Dedifferentiated amniotic fluid mesenchymal stem cell (primary cell): Measurements from ENCODE around the gene CMTM5.

Experiments used
- DNase-seq: peaks from one replicate; pipeline ENCODE4 v3.0.0-alpha.2; 2016; ENCODE audit errors: extremely low spot score

CMTM5 gene

GRCh38 chr14:23376482-23377197 lies at the start of gene CMTM5:
TSS of gene CMTM5 (plus strand) at chr14:23377046. CDS start at chr14:23377252, 206 bp downstream.
- no peak for DNase-seq

DNA sequence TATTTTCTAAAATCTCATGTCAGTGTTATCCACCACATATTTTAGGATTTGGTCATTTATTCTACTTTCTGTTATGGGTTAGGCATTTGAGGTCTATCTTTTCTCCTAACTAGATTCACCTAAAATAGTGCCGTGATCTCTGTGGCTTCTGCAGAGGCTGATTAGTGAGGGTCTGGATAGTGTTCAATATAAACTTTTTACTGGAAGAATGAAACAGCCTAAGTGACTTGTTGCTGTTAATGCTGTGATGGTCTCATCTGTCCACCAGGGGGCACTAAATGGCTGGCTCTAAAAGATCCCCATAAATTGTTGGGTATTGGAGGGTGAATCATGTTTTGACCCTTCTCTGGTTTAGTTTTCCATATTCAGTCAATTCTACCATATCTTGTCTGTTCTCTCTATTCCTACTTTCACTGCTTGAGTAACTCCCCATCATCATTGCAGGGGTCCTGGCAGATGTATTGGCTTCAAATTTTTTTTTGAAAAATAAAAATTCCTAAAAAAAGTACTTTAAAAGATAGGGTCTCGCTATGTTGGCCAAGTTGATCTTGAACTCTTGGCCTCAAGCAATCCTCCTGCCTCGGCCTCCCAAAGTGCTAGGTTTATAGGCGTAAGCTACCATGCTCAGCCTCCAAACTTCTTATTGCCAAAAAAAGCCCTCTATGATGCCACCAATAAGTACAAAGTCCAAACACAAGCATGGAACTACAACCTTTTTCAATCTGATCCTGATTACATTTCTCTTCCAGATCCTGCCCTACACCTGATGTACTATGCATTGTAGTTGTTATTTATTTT lies 48.7 kb upstream of the CMTM5 start:
- DNase-seq = peak; percentile 75

GRCh38 chr14:23335623-23336022 lies 41.2 kb upstream of the CMTM5 start:
- DNase-seq = no peak

DNA sequence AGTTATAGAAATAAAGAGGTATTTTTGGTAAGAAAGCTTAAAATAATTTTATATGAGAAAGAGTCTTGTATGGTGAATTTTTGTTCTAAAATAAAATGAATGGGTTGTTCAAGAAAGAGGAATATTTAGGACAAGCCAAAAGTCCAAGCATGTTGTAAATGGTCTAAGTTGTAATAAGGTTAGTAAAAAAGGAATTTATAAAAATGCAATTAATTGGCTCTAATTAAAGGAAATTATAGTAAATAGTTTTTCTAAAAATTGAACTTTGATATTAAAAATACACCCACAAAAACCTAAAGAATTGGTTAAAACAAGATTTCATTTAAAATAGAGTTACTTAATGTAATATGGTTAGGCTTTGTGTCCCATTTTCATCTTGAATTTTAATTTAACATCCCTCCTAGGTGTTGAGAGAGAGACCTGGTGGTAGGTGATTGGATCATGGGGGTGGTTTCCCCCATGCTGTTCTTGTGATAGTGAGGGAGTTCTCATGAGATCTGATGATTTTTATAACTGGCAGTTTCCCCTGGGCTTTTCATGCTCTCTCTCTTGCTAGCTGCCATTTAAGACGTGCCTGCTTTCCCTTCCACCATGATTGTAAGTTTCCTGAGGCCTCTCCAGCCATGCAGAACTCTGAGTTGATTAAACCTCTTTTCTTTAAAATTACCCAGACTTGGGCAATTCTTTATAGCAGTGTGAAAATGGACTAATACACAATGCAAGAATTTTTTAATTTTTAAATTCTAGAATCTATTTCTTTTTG lies 37.2 kb upstream of the CMTM5 start:
- DNase-seq = no peak

- DNase-seq = no peak
These were observed 32.4 kb upstream of the CMTM5 start for GRCh38 chr14:23344481-23344880.

- DNase-seq = no peak
These were observed 30.7 kb upstream of the CMTM5 start for GRCh38 chr14:23345987-23346692.

- DNase-seq = no peak
These were observed 30.0 kb upstream of the CMTM5 start for GRCh38 chr14:23346693-23347405.

DNA sequence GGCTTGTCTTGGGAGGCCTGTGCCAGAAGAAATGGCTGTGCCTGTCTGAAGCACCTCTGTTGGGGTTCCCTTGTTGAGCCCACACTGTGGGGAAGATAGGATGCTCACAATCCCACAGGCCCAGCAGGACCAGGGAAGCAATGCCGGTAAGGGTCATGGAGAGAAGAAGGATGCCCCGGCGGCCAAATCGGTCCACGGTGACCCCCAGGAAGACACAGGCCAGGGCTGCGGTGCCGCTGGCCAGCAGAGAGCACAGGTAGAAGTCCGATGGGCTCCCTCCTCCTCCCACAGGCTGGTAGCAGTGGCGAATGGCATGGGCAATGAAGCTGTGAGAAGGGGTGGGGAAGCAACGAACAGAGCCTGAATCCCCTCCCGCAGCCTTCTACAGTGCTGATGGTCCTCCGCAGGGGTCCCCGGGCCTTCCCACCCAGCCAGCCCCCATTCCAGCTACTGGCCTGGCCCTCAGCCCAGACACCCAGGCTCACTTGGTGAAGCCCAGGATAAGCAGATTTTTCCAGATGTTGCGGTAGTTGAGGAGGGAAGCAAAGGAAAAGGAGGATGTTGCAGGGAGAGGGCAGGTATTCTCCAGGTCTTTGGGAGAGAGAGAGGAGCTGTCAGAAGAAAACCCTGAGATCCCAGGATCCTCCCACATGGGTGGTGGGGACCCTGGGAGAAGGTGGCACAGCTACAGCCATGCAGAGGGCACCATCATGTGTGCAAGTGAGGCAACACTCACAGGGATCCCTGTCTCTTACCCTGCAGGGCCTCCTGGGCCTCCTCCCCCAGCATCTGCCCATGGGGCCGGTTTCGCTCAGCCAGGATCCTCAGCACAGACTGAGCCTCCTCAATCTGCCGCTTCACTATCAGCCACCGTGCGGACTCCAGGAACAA lies 29.2 kb upstream of the CMTM5 start:
- DNase-seq = no peak

GRCh38 chr14:23348297-23348655 lies 28.6 kb upstream of the CMTM5 start:
- no peak for DNase-seq

DNA sequence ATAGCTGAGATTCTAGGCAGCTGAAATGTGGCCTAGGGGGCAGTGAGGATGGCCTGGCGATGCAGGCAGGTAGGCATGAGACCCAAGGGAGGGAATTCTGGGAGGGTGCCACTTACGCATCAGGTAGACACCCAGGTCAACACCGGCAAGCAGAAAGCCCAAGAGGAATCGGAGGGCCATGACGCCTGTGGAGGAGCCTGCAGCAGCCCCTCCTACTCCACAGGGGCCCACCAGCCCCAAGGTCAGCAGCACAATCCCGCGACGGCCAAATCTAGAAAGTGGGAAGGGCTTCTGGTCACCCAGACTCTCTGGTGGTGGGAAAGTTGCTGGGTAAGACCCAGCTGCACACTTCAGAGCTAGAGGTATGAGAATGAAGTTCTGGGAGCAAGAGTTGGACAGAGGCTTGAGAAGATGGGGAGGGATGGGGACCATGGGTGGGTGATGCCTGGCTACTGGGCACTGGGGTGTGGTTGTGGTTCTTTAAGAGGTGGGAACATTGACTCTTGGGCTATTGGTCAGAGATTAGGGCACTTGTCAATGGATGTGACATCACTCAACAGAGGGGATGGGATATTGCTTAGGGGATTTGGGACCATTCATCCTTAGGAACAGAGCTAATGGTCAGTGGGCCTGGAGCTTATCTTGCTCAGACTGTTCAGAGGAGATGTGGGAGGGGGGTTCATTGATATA lies 27.5 kb upstream of the CMTM5 start:
- no peak for DNase-seq

- no peak for DNase-seq
These were observed 25.0 kb upstream of the CMTM5 start for GRCh38 chr14:23351681-23352505.

GRCh38 chr14:23352506-23353432 lies 24.1 kb upstream of the CMTM5 start, which contains the start of gene SLC22A17:
TSS of gene SLC22A17 (minus strand) at chr14:23352887.
- peak; percentile 88 for DNase-seq

DNA sequence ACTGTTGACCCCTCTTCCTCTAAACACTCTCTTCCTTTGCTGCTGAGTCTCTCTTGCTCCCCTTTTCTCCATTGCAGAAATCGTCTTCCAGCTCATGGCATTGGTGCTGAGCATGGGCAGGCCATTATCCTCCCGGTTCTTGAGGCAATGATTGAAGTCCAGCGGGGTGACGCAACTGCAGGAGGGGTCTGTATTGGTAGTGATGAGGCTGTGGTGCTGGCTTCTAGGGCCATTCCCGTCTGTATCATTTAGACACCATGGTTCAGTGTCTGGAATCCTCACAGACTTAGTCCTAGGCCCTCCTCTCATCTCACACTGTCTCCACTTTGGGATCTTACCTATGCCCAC lies 23.4 kb upstream of the CMTM5 start:
- no peak for DNase-seq

- no peak for DNase-seq
These were observed 21.9 kb upstream of the CMTM5 start for GRCh38 chr14:23354990-23355389.

DNA sequence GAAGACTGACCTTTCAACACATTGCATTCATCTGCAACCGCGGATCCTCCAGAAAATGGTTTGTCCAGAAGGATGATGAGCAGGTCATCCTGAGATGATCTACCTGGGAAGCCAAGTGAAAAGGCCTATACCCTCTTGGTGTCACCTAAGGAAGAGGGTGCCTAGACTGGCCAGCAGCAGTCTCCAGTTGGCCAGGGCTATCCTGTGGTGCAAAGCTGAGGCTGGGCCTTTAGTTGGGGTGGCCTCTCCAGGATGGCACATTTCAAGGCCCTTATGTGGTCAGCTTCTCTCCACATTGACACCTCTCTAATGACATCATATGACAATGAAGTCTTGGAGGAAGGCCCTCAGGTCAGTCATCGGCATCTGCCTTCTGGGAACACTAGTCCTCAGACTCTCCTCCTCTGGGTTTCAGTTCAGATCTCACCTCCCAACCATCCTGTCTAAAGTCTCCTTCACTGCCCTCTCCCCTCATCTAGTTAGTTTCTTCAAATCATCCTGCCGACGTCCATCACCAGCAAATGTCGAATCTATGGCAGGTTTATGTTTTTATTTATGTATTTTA lies 20.9 kb upstream of the CMTM5 start:
- no peak for DNase-seq

- DNase-seq = no peak
These were observed 20.2 kb upstream of the CMTM5 start for GRCh38 chr14:23356662-23357061.

GRCh38 chr14:23357261-23357660 lies 19.6 kb upstream of the CMTM5 start:
- DNase-seq = no peak
